Fibroblast of skin of right quadriceps (primary cell): ENCODE data around the gene VWA3B.
A peak's percentile ranks its signal among the peaks of the same experiment; 100 is the strongest.
"Not testable (repeated sequence)": the region's sequence is repeated elsewhere in the genome, so short reads cannot be mapped to it uniquely, and the experiment has no call there.

ENCODE experiments used
- DNase-seq: peaks from one replicate; pipeline ENCODE4 v3.0.0-alpha.2; 2013

Gene VWA3B

GRCh38 chr2:98307131-98307696 lies 220.2 kb downstream of the VWA3B start:
- DNase-seq: not testable (repeated sequence)

GRCh38 chr2:98308068-98308467 lies 221.1 kb downstream of the VWA3B start:
- peak; percentile 31 for DNase-seq

DNA sequence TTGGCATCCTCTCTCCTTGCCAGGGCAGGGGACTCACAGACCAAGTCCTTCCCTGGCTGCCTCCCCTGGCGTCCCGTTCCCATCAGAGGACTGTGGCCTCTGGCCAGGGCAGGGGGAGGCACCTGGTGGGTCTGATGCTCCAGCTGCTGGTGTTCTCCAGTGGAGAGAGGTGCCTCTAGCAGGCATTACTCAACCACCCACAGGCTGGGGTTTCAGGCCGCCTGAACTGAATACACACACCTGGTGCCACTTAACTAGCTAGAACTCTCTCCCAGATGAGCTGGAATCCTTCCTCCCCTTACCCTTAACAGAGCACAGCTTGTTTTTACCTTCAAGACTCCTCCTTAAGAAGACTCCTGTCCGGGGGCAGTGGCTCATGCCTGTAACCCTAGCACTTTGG lies 221.6 kb downstream of the VWA3B start:
- DNase-seq: no peak

DNA sequence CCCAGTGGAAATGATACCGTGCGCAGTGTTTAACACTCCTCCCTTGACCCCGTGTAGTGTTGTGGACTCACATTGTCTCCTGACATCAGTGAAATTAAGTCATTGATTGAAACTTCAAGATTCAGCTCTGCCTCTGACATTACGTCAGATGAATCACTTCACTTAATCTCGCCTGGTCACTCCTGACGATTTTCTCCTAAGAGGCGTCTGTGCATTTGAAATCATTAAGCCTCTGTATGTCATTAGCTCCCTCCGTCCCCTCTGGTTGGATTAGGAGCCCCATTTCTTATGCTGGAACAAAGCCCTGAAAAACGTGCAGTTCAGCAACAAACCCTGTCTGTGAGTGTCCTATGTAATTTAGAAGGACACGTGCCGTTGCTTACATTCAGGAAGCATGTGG lies 222.6 kb downstream of the VWA3B start:
- no peak for DNase-seq

DNA sequence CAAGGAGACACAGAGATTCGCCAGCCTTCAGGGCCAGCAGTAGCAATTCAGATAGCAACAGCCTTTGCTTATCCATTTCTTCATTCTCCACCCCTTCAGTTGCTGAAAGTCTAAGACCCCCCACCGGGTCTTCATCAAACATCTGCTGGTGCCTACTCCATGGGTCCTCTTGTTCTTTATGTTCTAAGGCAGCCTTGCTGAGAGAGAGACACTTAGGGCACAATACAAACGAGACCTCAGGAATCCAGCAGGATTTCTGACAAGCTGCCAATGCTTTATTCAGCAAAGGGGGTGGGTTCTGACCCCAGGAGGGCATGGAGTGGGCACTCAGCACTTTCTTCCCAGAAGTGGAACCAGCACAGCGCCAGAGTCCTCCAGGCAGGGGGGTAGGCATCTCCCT lies 223.0 kb downstream of the VWA3B start:
- no peak for DNase-seq

DNA sequence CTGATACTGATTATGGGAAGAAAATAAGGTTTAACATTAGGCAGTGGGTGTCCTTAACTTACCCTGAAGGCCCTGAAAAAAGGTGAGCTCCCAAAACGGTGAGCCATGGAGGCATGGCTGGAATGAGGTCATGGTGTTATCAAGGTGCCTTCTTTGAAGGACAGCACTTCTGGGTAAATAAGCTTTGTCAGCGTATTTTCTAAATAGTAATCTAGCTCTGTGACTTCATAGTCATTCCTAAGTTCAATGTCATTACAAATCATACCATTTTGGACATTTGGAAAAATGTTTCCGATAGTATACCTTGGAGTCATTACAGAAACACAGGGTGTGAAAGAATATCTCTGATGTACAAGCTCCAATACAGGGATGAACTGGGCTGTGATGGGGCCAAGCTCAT lies 224.1 kb downstream of the VWA3B start:
- DNase-seq: no peak

DNA sequence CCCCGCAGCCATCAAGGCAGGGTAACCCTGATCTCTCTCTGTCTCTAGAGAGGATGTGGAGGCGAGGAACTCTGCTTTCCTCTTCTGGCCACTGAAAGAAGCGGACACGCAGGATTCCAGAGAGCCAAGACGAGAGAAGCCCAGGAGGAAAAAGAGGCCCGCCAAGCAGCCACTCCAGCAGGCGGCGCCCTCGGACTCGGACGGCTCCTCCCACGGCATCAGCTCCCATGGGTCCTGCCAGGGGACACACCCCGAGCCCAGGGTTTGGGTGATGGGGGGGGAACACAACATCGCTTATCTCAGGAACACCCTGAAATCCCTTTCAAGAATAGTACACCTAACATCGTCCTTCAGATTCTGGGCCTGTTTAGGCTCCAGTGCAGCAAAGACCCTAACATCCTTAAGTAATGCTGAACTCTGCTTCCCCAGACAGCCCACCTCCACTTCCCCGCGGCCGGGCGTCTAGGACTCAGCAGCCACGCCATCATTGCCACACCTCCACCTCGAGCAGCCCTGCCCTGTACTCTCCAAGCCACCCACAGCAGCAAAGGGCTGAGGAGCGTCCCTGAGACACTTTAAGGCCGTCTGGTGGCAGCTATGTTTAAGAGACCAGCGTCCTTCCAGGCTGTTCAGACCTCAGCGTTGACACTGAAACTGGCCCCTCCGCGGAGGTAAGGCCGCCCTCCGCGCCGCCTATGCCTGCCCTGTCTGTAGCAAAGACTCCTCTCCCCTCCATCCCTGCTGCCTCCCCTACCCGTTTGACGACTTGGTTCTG lies 225.0 kb downstream of the VWA3B start:
- DNase-seq: no peak

DNA sequence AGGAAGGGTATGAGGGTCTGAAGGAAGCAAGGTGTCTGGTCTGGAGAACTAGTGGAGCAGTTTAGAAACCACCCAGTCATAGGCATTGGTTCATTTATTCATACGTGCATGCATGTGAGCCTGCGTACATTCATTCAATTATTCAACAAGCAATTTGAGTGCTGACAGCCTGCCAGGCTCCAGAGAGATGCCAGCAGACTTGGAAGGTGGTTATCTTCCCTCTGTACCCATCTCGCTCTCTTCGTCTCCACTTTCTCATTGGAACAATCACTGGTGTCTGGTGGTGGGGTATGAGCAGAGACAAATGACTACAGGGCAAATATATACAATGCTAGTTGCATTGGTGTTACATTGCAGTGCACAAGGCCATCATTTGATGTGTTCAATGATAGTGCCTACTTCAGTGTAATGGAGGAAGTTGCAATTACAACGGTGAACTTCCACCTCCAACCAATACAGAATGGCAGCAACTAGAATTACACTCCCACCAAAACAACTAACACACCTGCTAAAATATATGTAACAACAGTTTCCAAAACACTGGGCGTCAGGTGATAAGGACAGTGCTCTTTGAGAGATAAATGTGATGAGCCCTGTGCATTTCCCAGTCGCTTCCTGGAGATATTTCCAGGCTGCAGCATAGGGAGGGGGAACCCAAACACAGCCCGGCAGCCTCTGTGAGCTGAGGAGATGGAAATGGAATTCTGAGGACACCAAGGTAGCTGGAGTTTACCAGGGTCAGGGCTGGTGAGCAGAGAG lies 226.7 kb downstream of the VWA3B start:
- no peak for DNase-seq

DNA sequence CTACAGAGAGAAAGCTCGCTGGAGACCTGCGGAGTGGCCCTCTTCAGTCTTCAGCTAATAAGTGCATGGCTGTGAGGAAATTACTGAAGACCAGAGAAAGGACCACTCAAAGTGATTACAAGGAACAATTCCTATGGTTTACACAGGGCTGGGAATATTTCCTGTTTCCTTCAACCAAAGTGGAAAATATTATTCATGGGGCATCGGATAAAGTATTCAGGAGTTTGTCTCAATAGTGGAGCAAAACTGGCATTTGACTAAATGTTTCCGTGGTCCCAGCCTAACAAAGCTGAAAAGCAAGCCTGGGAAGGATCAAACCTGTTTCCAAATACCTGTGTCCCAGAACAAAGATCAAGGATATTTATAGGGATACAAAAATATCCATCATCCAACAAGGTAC lies 227.3 kb downstream of the VWA3B start:
- no peak for DNase-seq

DNA sequence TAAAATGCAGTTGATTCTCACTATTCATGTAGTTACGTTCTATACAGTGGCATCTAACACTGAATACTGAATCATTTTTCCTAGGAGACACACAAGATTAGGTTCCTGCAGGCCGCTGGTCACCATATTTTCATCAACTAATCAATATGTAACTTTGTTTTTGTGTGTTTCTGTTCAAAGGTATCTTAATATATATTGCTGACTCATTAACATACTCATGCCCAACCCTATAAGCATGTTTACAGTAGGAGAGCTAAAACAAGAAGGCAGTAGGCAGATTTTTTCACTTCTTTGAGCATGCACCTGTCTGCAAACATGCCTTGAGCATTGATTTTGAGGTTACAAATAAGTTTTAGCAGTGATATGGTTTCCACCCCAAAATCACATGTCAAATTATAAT lies 229.0 kb downstream of the VWA3B start:
- DNase-seq: no peak

DNA sequence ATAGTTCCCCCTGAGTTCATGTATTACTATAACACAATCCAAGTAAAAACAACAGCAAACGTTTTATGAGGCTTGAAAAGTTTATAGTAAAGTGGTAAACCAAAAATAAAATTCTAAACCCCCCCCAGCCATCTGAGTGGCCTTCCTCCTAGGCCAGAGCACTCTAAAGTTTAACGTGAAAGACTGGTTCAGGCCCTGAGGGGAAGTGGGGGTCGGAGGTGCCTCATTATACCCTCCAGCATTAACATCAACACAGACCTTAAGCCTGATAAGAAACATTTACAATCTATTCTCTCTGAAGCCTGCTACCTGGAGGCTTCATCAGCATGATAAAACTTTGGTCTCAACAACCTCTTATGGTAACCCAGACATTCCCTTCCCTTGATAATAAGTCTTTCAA lies 230.2 kb downstream of the VWA3B start:
- DNase-seq: no peak

GRCh38 chr2:98320171-98320570 lies 233.2 kb downstream of the VWA3B start:
- not testable (repeated sequence) for DNase-seq

DNA sequence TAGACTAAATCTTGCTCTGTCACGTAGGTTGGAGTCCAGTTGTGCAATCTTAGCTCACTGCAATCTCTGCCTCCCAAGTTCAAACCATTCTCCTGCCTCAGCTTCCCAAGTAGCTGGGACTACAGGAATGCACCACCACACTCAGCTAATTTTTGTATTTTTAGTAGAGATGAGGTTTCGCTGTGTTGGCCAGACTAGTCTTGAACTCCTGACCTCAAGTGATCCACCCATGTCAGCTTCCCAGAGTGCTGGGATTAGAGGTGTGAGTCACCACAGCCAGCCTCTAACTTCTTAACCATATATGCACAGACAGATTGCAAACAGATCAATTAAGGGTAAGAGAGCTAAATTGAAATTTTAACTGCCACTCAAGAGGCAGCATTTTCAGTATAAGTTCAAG lies 237.2 kb downstream of the VWA3B start:
- peak; percentile 34 for DNase-seq

DNA sequence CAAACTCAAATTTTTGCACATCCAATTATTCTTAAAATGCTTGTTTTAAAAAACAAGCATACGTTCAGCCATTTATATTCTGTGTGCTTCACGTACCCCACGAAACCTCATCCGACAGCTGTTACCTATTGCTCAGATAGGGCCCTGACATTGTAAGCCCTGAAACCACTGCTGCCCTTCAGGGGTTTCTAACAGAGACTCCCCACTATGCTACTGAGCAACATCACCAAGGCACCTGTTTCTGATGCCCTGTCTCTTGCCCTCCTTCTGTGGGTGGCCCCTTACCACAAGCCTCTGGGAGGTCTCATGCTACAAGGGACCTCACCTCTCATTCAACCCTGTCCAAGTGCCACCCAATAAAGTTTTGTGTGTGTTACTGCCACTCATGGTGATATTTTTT lies 240.8 kb downstream of the VWA3B start:
- DNase-seq: no peak

- DNase-seq: no peak
Measured at GRCh38 chr2:98329549-98329948, 242.6 kb downstream of the VWA3B start.

- DNase-seq: no peak
Measured at GRCh38 chr2:98332989-98333388, 246.0 kb downstream of the VWA3B start.

- peak; percentile 36 for DNase-seq
Measured at GRCh38 chr2:98333922-98334321, 247.0 kb downstream of the VWA3B start.

GRCh38 chr2:98334439-98335078 lies 247.6 kb downstream of the VWA3B start:
- DNase-seq: peak; percentile 95

- no peak for DNase-seq
Measured at GRCh38 chr2:98335271-98335670, 248.3 kb downstream of the VWA3B start.

GRCh38 chr2:98341241-98341640 lies 254.3 kb downstream of the VWA3B start:
- DNase-seq: no peak

DNA sequence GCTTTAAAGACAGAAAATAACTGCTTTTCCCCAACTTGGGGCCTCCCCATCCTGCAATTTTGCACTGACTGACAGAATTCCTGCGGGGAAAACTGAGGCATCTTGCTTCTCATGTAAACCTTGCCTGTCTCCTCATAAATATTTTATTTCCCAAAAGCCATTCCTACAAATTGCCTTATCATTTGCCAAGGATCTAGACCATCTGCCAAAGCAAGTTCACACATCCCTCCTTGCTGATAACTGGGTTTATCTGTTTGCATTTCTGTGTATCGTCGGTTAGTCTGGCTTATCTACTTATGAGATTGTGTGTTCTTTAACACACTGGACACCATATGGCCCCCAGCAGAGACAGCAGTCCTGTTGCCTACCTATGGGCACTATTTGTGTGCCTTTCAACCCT lies 256.3 kb downstream of the VWA3B start:
- DNase-seq: no peak

GRCh38 chr2:98346311-98347236 lies 259.6 kb downstream of the VWA3B start, which contains the start of gene CNGA3:
CNGA3 (plus strand) TSS chr2:98346456; CDS start chr2:98369976, 23,520 bp downstream.
- peak; percentile 24 for DNase-seq
